Gastroesophageal sphincter (tissue), 4 donors: ENCODE data around the gene TMPRSS15. TPM values are rescaled to one million over a fixed set of nuclear protein-coding genes. Genes with fewer than 3 reads are reported as not detected.

Experiments
- ATAC-seq: fragments of 150-250 bp; one replicate; pipeline ENCODE4 v1.9.1; 2016; ENCODE audit warnings: mild to moderate bottlenecking, moderate library complexity
- H3K27ac ChIP-seq, 4 donors: fragments of 200-600 bp; sonication (generic) in 3 of 4; 1 replicate in 3 of 4; 2 replicates in 1 of 4; pipeline ENCODE4 v1.5.1; 2016 to 2019
- H3K27me3 ChIP-seq: fragments of 200-600 bp; sonication (generic); one replicate; pipeline ENCODE4 v1.5.1; 2019
- H3K36me3 ChIP-seq, 2 donors: fragments of 200-600 bp; sonication (generic); one replicate each; pipeline ENCODE4 v1.5.1; 2019; ENCODE audit warnings: control low read depth in 1 of 2
- H3K4me1 ChIP-seq, 3 donors: fragments of 200-600 bp; sonication (generic); 1 replicate in 2 of 3; 2 replicates in 1 of 3; pipeline ENCODE4 v1.5.1; 2016 to 2019; ENCODE audit warnings: control low read depth in 2 of 3
- H3K4me3 ChIP-seq, 2 donors: fragments of 200-600 bp; sonication (generic); one replicate each; pipeline ENCODE4 v1.5.1; 2019; ENCODE audit warnings: mild to moderate bottlenecking in 1 of 2, moderate library complexity in 1 of 2
- H3K9me3 ChIP-seq, 3 donors: fragments of 200-600 bp; sonication (generic); one replicate each; pipeline ENCODE4 v1.5.1; 2017 to 2019; ENCODE audit warnings: control low read depth in 2 of 3
- EP300 ChIP-seq: sonication (generic); formaldehyde crosslinking; IDR thresholded peaks from one replicate; pipeline ENCODE4 v1.6.1; 2017; ENCODE audit warnings: antibody characterized with exemption, mild to moderate bottlenecking
- POLR2A ChIP-seq, 2 donors: fragments of 450-650 bp; IDR thresholded peaks; one replicate each; pipeline ENCODE4 v1.6.1; 2017; ENCODE audit warnings: antibody characterized with exemption in 2 of 2, mild to moderate bottlenecking in 2 of 2, moderate library complexity in 1 of 2
- POLR2AphosphoS5 ChIP-seq: sonication (generic); formaldehyde crosslinking; IDR thresholded peaks from one replicate; pipeline ENCODE4 v1.6.1; 2017; ENCODE audit warnings: antibody characterized with exemption
- WGBS, 2 donors: methylation state at CpG; one replicate each; pipeline ENCODE4 v1.1.5; 2018; ENCODE audit warnings: low coverage in 1 of 2; 5-methylcytosine and 5-hydroxymethylcytosine counted together
- total RNA-seq, 4 donors: library from RNA; depleted of rRNA; stranded (reverse); fragments of >200 nt; gene quantifications; one replicate each; pipeline ENCODE4 v1.1.0, GENCODE V29; 2016
- TF ChIP-seq, protein P1 (sequence below), 4 experiments: fragments of 200-600 bp in 2 of 4; fragments of 450-650 bp in 2 of 4; sonication (generic) in 1 of 4; IDR thresholded peaks; one replicate each; pipeline ENCODE4 v1.5.1; 2017 to 2019; ENCODE audit warnings: antibody characterized with exemption in 4 of 4, mild to moderate bottlenecking in 2 of 4, moderate library complexity in 2 of 4

TMPRSS15 gene
- total RNA-seq, 4 donors from 2014 or later, result not detected

DNA sequence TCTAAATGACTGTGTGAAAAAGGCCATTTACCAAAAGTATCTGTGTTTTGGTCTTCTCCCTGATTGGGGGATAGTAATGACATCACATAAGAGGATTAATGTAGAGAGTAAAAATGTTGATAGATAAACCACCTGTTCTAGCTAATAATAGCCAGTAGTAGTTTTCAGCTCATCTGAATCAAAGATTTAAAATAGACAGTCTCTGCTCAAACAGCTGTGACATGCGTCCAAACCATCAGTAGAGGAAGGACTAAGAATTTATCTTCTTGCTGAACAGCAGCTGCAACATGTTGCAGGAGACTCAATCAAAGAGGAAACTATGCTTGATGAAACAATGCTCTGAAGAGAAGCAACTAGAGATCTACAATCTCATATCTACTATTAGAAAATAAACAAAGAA is 21.4 kb downstream of the TMPRSS15 start:
- TF ChIP-seq, protein P1, sequence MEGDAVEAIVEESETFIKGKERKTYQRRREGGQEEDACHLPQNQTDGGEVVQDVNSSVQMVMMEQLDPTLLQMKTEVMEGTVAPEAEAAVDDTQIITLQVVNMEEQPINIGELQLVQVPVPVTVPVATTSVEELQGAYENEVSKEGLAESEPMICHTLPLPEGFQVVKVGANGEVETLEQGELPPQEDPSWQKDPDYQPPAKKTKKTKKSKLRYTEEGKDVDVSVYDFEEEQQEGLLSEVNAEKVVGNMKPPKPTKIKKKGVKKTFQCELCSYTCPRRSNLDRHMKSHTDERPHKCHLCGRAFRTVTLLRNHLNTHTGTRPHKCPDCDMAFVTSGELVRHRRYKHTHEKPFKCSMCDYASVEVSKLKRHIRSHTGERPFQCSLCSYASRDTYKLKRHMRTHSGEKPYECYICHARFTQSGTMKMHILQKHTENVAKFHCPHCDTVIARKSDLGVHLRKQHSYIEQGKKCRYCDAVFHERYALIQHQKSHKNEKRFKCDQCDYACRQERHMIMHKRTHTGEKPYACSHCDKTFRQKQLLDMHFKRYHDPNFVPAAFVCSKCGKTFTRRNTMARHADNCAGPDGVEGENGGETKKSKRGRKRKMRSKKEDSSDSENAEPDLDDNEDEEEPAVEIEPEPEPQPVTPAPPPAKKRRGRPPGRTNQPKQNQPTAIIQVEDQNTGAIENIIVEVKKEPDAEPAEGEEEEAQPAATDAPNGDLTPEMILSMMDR (IDR thresholded peaks at IDR 0.05), result no peak
- no peak for TF ChIP-seq EP300
- no peak for TF ChIP-seq POLR2AphosphoS5
- no peak for TF ChIP-seq POLR2A (IDR thresholded peaks at IDR 0.05)

DNA sequence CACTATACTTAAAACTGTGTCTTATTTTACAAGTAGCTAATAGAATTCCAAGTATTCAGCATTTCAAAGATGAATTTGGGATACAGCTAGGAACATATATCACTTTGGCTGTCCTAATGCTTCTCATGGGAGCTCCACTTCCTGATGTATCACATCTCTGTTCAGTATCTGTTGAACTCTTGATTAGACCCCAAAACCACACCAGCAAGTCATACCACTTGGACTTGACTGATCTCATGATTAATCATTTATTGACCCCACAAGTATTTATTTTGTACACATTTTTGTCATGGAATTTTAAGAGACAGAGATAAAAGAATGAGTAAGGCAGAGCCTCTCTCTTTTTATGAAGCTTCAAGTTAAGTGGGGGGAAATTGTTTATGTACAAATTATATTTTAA is 30.0 kb downstream of the TMPRSS15 start:
- H3K4me3 ChIP-seq, result no peak overlapping the region
- H3K27ac ChIP-seq, result no peak overlapping the region
- no peaks in the 10 kb centered on the region for H3K9me3 ChIP-seq
- H3K27me3 ChIP-seq, result no peaks in the 10 kb centered on the region
- no peak for ATAC-seq
- no peaks in the 10 kb centered on the region for H3K4me1 ChIP-seq
- no peaks in the 10 kb centered on the region for H3K36me3 ChIP-seq
- TF ChIP-seq, protein P1 (IDR thresholded peaks at IDR 0.05), result no peak
- TF ChIP-seq EP300, result no peak
- no peak for TF ChIP-seq POLR2AphosphoS5
- TF ChIP-seq POLR2A (IDR thresholded peaks at IDR 0.05), result no peak

More for the DNA sequence above, 21.4 kb downstream of the TMPRSS15 start:
- ATAC-seq, result no peak
- no peaks in the 10 kb centered on the region for H3K27me3 ChIP-seq
- no peak overlapping the region for H3K4me3 ChIP-seq
- no peak overlapping the region for H3K27ac ChIP-seq
- H3K4me1 ChIP-seq, result no peaks in the 10 kb centered on the region
- WGBS, 2 donors, result no CpG with 5 or more reads among the region's 1 CpG
- H3K36me3 ChIP-seq, result no peaks in the 10 kb centered on the region
- H3K9me3 ChIP-seq, result no peaks in the 10 kb centered on the region

DNA sequence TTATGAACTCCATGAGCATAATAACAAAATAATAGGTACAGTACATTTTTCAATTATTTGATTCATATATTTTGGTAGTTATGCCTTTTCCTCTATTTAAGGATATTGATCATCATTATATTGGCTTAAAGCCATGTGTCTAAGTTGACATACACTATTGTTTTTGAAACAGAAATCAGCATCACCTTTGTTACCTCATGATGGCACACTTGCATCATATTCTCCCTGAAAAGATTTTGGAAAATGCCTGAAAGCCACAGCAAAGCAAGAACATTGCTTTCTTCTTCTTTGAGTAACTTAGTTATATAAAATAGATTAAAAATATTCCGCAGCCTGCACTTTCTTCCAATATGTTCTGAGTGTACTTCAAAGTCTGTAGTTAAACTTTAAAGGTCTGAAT is 33.3 kb downstream of the TMPRSS15 start:
- Histone ChIP-seq H3K27me3 (no peaks in the 10 kb centered on the region), H3K27ac (no peak overlapping the region), H3K4me1 (no peaks in the 10 kb centered on the region), H3K9me3 (no peaks in the 10 kb centered on the region), H3K36me3 (no peaks in the 10 kb centered on the region), H3K4me3 (no peak overlapping the region)
- TF ChIP-seq POLR2AphosphoS5 (no peak), POLR2A (IDR thresholded peaks at IDR 0.05) (no peak), EP300 (no peak)
- TF ChIP-seq, protein P1 (IDR thresholded peaks at IDR 0.05), result no peak
- ATAC-seq, result no peak
- 76 to 88% methylated on average over 1 of the region's 1 CpG for WGBS, 2 donors

DNA sequence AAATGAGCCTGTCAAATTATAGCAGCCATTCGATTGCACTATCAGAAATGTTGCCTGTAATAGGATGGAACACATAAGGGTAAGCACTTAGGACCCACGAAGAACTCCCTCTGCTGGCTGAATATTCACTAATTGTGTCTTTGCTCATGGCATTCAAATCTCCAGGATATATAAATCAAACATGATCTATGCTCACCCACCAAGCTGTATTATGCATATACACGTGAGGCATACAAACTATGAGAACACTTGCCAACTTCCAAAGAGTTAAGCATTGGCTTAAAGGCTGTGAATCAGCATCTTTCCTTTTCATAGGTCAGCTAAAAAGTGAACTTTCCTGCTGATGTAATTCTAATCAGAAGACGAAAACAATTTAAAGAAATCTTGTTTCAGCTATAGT is 34.5 kb downstream of the TMPRSS15 start:
- TF ChIP-seq, protein P1 (IDR thresholded peaks at IDR 0.05), result no peak
- no peak for TF ChIP-seq EP300
- TF ChIP-seq POLR2AphosphoS5, result no peak
- no peak for TF ChIP-seq POLR2A (IDR thresholded peaks at IDR 0.05)
- Histone ChIP-seq H3K27ac (no peak overlapping the region), H3K4me3 (no peak overlapping the region), H3K36me3 (no peaks in the 10 kb centered on the region), H3K4me1 (no peaks in the 10 kb centered on the region), H3K27me3 (no peaks in the 10 kb centered on the region), H3K9me3 (no peaks in the 10 kb centered on the region)
- ATAC-seq, result no peak
- WGBS, 2 donors, result 41% methylated on average over 4 of the region's 4 CpGs

DNA sequence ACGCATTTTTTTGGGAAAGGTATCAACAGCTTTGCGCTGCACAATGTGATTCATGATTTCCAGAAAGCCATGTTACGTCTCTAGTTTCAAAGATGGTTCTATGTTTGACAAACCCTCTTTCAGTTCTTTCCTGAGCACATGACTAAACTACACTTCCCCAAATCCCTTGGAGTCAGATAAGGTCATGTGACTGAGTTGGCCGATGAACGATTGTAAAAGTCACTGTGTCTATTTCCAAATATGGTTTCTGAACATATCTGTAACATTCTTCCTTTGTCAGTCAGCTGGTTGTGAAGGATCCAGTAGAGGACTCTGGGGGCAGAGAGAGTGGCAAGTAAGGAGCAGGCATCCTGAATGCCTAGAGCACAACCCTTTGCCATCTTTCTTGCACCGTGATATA is 35.4 kb downstream of the TMPRSS15 start:
- 69 to 77% methylated on average over 6 of the region's 6 CpGs for WGBS, 2 donors
- H3K27ac ChIP-seq, result no peak overlapping the region
- H3K4me1 ChIP-seq, result no peaks in the 10 kb centered on the region
- no peak for ATAC-seq
- TF ChIP-seq EP300, result no peak
- no peak for TF ChIP-seq POLR2A (IDR thresholded peaks at IDR 0.05)
- TF ChIP-seq POLR2AphosphoS5, result no peak
- TF ChIP-seq, protein P1 (IDR thresholded peaks at IDR 0.05), result no peak
- no peaks in the 10 kb centered on the region for H3K27me3 ChIP-seq
- H3K9me3 ChIP-seq, result no peaks in the 10 kb centered on the region
- no peaks in the 10 kb centered on the region for H3K36me3 ChIP-seq
- H3K4me3 ChIP-seq, result no peak overlapping the region
